ENCODE data around the gene PHTF2. TPM values are rescaled to one million over a fixed set of nuclear protein-coding genes. Genes with fewer than 3 reads are reported as not detected.

The PHTF2 gene
- total RNA-seq: 53.1 TPM

GRCh38 chr7:77798394-77799077 lies at the start of gene PHTF2, which contains the start of gene TMEM60:
Gene PHTF2, plus strand, starts transcription at chr7:77798773.
Gene TMEM60, minus strand, starts transcription at chr7:77798434. Its CDS starts 4,061 bp downstream, at chr7:77794373.

Small RNAs within 50 kb of the gene (small RNA-seq; reads per million reads assigned to genes)
- gene RF00019: not detected

Other genes starting within 250 kb of the PHTF2 start
- gene RSBN1L, start 102.3 kb upstream of the PHTF2 start, total RNA-seq: 62.5 TPM
- gene TMEM60, start 339 bp upstream of the PHTF2 start, total RNA-seq: 18.2 TPM